PFSK-1 (cell line): Measurements from ENCODE around the gene FBN1.

Source experiments
- FOXP2 ChIP-seq: optimal IDR thresholded peaks from 2 replicates; pipeline ENCODE3; 2011; ENCODE audit warnings: borderline replicate concordance, control low read depth, inconsistent platforms; ENCODE audit not compliant: insufficient read depth; ENCODE audit errors: extremely low read length, extremely low read depth
- POLR2AphosphoS5 ChIP-seq: IDR thresholded peaks from 2 replicates; pipeline ENCODE4 v1.6.1; 2012; ENCODE audit warnings: low read depth, mild to moderate bottlenecking, control low read depth, low read length, moderate library complexity
- SIN3A ChIP-seq: IDR thresholded peaks from 2 replicates; pipeline ENCODE4 v1.6.1; 2012; ENCODE audit warnings: mild to moderate bottlenecking, low read length, moderate library complexity, borderline replicate concordance; ENCODE audit not compliant: insufficient read depth
- TAF1 ChIP-seq: IDR thresholded peaks from 2 replicates; pipeline ENCODE4 v1.6.1; 2012; ENCODE audit warnings: low read length, control low read depth, borderline replicate concordance; ENCODE audit not compliant: insufficient read depth
- TF ChIP-seq, protein P1 (sequence below), 2 experiments: IDR thresholded peaks; 2 replicates each; pipeline versions ENCODE4 v1.6.1 to v1.8.0; 2011 to 2012; ENCODE audit warnings: low read depth in 2 of 2, low read length in 2 of 2, control low read depth in 1 of 2, inconsistent platforms in 1 of 2, mild to moderate bottlenecking in 1 of 2, moderate library complexity in 1 of 2; ENCODE audit not compliant: insufficient read depth in 1 of 2

The FBN1 gene

DNA sequence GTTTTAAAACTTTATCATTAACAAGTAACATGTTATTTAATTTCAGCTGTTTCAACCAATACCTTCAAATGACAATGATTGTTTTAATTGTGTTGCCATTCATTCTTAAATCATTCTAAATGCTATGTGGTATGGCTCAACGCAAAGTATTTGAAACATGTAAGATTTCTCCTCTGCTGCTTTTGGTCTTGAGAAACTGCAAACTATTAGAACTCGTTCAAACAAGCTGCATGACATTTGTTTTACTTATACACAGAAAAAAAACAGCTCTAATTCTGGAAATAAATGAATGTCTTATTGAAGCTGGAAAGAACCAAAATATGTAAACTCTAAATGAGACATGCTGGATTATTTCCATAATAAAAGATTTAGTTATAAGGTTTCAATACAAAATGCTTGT, 29.3 kb downstream of the FBN1 start:
- TF ChIP-seq SIN3A = no peak
- TF ChIP-seq TAF1 = no peak
- no peak for TF ChIP-seq POLR2AphosphoS5
- TF ChIP-seq, protein P1, sequence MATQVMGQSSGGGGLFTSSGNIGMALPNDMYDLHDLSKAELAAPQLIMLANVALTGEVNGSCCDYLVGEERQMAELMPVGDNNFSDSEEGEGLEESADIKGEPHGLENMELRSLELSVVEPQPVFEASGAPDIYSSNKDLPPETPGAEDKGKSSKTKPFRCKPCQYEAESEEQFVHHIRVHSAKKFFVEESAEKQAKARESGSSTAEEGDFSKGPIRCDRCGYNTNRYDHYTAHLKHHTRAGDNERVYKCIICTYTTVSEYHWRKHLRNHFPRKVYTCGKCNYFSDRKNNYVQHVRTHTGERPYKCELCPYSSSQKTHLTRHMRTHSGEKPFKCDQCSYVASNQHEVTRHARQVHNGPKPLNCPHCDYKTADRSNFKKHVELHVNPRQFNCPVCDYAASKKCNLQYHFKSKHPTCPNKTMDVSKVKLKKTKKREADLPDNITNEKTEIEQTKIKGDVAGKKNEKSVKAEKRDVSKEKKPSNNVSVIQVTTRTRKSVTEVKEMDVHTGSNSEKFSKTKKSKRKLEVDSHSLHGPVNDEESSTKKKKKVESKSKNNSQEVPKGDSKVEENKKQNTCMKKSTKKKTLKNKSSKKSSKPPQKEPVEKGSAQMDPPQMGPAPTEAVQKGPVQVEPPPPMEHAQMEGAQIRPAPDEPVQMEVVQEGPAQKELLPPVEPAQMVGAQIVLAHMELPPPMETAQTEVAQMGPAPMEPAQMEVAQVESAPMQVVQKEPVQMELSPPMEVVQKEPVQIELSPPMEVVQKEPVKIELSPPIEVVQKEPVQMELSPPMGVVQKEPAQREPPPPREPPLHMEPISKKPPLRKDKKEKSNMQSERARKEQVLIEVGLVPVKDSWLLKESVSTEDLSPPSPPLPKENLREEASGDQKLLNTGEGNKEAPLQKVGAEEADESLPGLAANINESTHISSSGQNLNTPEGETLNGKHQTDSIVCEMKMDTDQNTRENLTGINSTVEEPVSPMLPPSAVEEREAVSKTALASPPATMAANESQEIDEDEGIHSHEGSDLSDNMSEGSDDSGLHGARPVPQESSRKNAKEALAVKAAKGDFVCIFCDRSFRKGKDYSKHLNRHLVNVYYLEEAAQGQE (IDR thresholded peaks at IDR 0.05; ENCODE audit: insufficient read depth in 1 of 2, low read depth in 2 of 2, low read length in 2 of 2) = no peak
- TF ChIP-seq FOXP2 = no peak

DNA sequence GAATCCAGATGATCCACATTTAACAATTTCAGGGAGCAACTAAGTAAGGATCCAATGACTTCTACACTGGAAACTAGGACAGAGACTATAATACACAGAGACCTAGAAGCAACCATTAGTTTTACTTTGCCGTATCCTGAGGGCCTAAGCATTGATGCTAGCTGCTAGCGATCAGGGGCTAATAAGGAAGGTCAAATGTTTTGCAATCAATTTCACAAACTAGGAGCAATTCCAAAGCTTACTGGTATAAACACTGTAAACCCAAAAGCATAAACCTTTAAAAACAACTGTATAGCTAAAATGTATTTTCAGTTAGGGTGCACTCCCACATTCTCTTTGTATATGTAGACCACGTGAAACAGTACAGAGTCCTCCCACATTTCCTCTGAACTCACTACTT, 31.5 kb downstream of the FBN1 start:
- TF ChIP-seq TAF1 (no peak), FOXP2 (no peak), POLR2AphosphoS5 (no peak), SIN3A (no peak)
- TF ChIP-seq, protein P1 (IDR thresholded peaks at IDR 0.05; ENCODE audit: insufficient read depth in 1 of 2, low read depth in 2 of 2, low read length in 2 of 2) = no peak

DNA sequence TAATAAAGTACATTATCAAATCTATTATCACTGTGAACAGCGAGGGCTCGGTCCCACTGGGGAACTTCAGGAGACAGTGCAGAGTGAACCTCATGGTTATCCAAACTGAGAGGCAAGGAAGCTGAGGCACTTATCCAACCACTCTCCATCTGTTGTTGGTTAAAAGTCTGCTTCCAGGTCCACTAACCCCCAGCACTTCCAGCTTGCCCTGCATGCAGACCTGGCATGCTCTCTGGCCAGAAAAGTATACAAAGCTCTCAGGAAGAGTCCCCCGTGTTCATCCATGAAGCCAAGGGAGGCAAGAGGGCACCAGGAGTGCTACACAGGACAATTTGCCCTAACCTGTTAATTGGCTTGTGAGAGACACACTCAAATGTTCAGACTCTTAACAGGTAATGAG, 36.0 kb downstream of the FBN1 start:
- TF ChIP-seq, protein P1 (IDR thresholded peaks at IDR 0.05; ENCODE audit: insufficient read depth in 1 of 2, low read depth in 2 of 2, low read length in 2 of 2) = no peak
- TF ChIP-seq TAF1 (no peak), SIN3A (no peak), POLR2AphosphoS5 (no peak), FOXP2 (no peak)

DNA sequence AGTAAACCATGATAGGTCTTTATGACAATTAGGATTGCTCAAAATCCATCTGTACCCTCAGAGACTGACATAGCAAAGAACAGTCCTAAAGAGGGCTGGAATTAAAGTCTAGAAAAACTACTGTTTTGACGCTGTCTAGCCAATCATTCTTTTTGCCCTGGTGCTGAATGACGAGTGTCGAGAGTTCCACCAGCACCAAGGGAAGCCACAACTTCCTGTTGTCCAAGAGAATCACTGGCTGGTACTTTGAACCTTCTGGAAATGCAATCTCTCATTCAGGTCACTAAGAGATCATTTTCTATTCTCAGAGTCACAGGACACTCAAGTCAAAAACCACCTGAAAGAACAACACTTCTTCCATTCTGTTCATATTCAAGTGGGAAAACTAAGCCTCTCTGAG, 37.7 kb downstream of the FBN1 start:
- TF ChIP-seq, protein P1 (IDR thresholded peaks at IDR 0.05; ENCODE audit: insufficient read depth in 1 of 2, low read depth in 2 of 2, low read length in 2 of 2) = no peak
- TF ChIP-seq TAF1 (no peak), SIN3A (no peak), FOXP2 (no peak), POLR2AphosphoS5 (no peak)

DNA sequence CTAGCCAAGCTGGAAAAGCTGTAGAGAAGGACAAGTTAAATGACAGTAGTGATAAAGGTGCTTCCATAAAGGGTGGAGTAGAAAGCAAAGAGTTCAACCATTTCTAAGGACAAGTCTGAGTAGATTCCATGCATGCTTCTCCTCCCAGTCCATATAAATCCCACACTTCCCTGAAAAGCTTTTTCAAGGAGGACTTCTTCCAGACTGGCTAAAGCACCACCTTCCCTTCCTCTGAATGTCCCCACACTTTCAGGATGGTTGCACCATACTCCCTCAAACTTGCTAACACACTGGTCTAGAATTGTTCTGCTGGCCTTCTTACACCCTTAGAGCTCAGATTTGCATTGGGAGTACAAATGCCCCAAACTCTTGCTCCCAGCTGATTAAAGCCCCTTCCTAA, 40.9 kb downstream of the FBN1 start:
- TF ChIP-seq SIN3A (no peak), TAF1 (no peak), POLR2AphosphoS5 (no peak), FOXP2 (no peak)
- TF ChIP-seq, protein P1 (IDR thresholded peaks at IDR 0.05; ENCODE audit: insufficient read depth in 1 of 2, low read depth in 2 of 2, low read length in 2 of 2) = no peak
